Chondrocyte (in vitro differentiated cells): ENCODE data around the gene AKR1B1. TPM values are rescaled to one million over a fixed set of nuclear protein-coding genes. Genes with fewer than 3 reads are reported as not detected.
A peak's percentile ranks its signal among the peaks of the same experiment; 100 is the strongest.

ENCODE experiments used
- DNase-seq: peaks from one replicate; pipeline ENCODE4 v3.0.0; 2021; ENCODE audit warnings: mixed read lengths, low spot score
- H3K27ac Mint-ChIP-seq: one replicate; pipeline ENCODE4 v1.8.0; 2021; ENCODE audit warnings: mild to moderate bottlenecking, moderate library complexity, mixed read lengths; ENCODE audit not compliant: unreplicated experiment
- H3K27me3 Mint-ChIP-seq: 2 replicates; pipeline ENCODE4 v1.8.0; 2021; ENCODE audit warnings: low read depth, mixed read lengths
- H3K36me3 Mint-ChIP-seq: 2 replicates; pipeline ENCODE4 v1.8.0; 2021; ENCODE audit warnings: low read depth, mixed read lengths
- H3K4me1 Mint-ChIP-seq: 2 replicates; pipeline ENCODE4 v1.8.0; 2021; ENCODE audit warnings: low read depth, mild to moderate bottlenecking, mixed read lengths
- H3K4me3 Mint-ChIP-seq: one replicate; pipeline ENCODE4 v1.8.0; 2021; ENCODE audit warnings: mild to moderate bottlenecking, moderate library complexity, mixed read lengths; ENCODE audit not compliant: unreplicated experiment
- H3K9me3 Mint-ChIP-seq: 2 replicates; pipeline ENCODE4 v1.8.0; 2021; ENCODE audit warnings: low read depth, mixed read lengths
- total RNA-seq: library from RNA; stranded (reverse); gene quantifications from 3 replicates; pipeline ENCODE4 v1.2.1, GENCODE V29; 2021
- TF ChIP-seq, protein P1 (sequence below): fragments of 200-600 bp; sonication (generic); IDR thresholded peaks from 2 replicates; pipeline ENCODE4 v1.5.0; 2021; ENCODE audit warnings: antibody characterized with exemption, mild to moderate bottlenecking, moderate library complexity

Gene AKR1B1
- total RNA-seq, 1 donor from 2014 or later = 52.8 TPM

- H3K36me3 Mint-ChIP-seq = peaks cover 10% of the 10 kb centered on the region
- peaks cover 18% of the 10 kb centered on the region for H3K4me1 Mint-ChIP-seq
- H3K27me3 Mint-ChIP-seq = no peaks in the 10 kb centered on the region
- no peak for DNase-seq
- H3K4me3 Mint-ChIP-seq = no peak overlapping the region
- no peak overlapping the region for H3K27ac Mint-ChIP-seq
- TF ChIP-seq, protein P1, sequence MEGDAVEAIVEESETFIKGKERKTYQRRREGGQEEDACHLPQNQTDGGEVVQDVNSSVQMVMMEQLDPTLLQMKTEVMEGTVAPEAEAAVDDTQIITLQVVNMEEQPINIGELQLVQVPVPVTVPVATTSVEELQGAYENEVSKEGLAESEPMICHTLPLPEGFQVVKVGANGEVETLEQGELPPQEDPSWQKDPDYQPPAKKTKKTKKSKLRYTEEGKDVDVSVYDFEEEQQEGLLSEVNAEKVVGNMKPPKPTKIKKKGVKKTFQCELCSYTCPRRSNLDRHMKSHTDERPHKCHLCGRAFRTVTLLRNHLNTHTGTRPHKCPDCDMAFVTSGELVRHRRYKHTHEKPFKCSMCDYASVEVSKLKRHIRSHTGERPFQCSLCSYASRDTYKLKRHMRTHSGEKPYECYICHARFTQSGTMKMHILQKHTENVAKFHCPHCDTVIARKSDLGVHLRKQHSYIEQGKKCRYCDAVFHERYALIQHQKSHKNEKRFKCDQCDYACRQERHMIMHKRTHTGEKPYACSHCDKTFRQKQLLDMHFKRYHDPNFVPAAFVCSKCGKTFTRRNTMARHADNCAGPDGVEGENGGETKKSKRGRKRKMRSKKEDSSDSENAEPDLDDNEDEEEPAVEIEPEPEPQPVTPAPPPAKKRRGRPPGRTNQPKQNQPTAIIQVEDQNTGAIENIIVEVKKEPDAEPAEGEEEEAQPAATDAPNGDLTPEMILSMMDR = no peak
- H3K9me3 Mint-ChIP-seq = peaks cover 28% of the 10 kb centered on the region
Observed at GRCh38 chr7:134465491-134465890, 6.6 kb upstream of the AKR1B1 start.

GRCh38 chr7:134464496-134464895 is 5.6 kb upstream of the AKR1B1 start:
- TF ChIP-seq, protein P1 = no peak
- H3K4me1 Mint-ChIP-seq = peaks cover 19% of the 10 kb centered on the region
- peaks cover 10% of the 10 kb centered on the region for H3K36me3 Mint-ChIP-seq
- no peaks in the 10 kb centered on the region for H3K27me3 Mint-ChIP-seq
- no peak overlapping the region for H3K27ac Mint-ChIP-seq
- DNase-seq = no peak
- H3K4me3 Mint-ChIP-seq = no peak overlapping the region
- H3K9me3 Mint-ChIP-seq = peaks cover 28% of the 10 kb centered on the region

DNA sequence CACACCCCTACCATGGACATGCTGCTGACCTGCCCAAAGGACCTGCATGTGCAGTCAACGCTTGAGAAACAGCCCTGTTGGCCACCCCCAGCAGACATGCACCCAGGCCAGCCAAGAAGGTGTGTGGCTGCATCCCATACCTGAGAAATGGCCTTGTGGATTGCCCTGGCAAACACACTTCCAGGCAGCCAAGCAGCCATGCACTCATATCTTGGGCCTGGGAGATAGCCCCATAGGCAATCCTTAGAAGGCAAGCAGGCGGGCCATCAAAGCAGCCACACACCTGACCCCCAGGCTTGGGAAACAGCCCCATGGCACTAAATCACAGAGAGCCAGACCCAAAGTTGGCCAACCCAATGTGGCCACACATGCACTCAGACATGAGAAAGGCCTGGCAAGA is 4.9 kb upstream of the AKR1B1 start:
- Mint-ChIP-seq H3K27me3 (no peaks in the 10 kb centered on the region), H3K4me1 (peaks cover 24% of the 10 kb centered on the region), H3K36me3 (peaks cover 10% of the 10 kb centered on the region), H3K9me3 (peaks cover 28% of the 10 kb centered on the region), H3K4me3 (no peak overlapping the region), H3K27ac (no peak overlapping the region)
- no peak for DNase-seq
- TF ChIP-seq, protein P1 = no peak

- Mint-ChIP-seq H3K36me3 (peaks cover 10% of the 10 kb centered on the region), H3K27ac (peak overlapping the region; percentile 77), H3K4me1 (peaks cover 27% of the 10 kb centered on the region), H3K4me3 (no peak overlapping the region), H3K9me3 (peaks cover 28% of the 10 kb centered on the region), H3K27me3 (no peaks in the 10 kb centered on the region)
- TF ChIP-seq, protein P1 = no peak
- DNase-seq = no peak
Observed at GRCh38 chr7:134462337-134462925, 3.5 kb upstream of the AKR1B1 start.

DNA sequence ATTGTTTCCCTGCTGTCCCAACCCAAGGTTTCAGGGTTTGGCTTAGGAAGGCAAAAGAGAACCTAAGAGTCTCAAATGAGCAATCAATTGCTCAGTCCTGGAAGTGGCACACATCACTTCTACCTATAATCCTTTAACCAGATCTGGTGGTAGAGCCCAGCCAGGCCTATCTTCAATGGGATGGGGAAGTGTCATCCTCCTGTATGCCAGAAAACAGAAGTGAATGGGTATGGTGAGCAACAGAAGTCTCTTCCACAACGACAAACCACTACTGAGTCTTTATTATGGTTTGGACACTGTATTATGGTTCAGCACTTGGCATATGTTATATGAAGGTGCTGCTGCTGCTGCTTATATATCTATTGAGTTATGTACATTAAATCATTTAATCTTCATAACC is 3.0 kb upstream of the AKR1B1 start:
- Mint-ChIP-seq H3K27ac (peak overlapping the region; percentile 77), H3K27me3 (no peaks in the 10 kb centered on the region), H3K36me3 (peaks cover 10% of the 10 kb centered on the region), H3K4me1 (peaks cover 30% of the 10 kb centered on the region), H3K9me3 (peaks cover 23% of the 10 kb centered on the region), H3K4me3 (no peak overlapping the region)
- TF ChIP-seq, protein P1 = no peak
- no peak for DNase-seq
